OCI-M2 (cell line): ENCODE results near the gene ECHDC1.
"Not testable (repeated sequence)": the region's sequence is repeated elsewhere in the genome, so short reads cannot be mapped to it uniquely, and the experiment has no call there.

Source experiments
- DNase-seq: peaks from one replicate; lab custom pipeline; 2025; ENCODE audit not compliant: unreplicated experiment; lab: John Stamatoyannopoulos, UW

ECHDC1 gene

GRCh38 chr6:127342296-127342945 lies 988 bp downstream of the ECHDC1 start:
- DNase-seq: no peak

- no peak for DNase-seq
These were observed 1.8 kb downstream of the ECHDC1 start for GRCh38 chr6:127341471-127342202.

- no peak for DNase-seq
These were observed 3.2 kb downstream of the ECHDC1 start for GRCh38 chr6:127340171-127340570.

GRCh38 chr6:127338936-127339335 lies 4.5 kb downstream of the ECHDC1 start:
- DNase-seq: no peak

- no peak for DNase-seq
These were observed 10.9 kb downstream of the ECHDC1 start for GRCh38 chr6:127332383-127332961.

DNA sequence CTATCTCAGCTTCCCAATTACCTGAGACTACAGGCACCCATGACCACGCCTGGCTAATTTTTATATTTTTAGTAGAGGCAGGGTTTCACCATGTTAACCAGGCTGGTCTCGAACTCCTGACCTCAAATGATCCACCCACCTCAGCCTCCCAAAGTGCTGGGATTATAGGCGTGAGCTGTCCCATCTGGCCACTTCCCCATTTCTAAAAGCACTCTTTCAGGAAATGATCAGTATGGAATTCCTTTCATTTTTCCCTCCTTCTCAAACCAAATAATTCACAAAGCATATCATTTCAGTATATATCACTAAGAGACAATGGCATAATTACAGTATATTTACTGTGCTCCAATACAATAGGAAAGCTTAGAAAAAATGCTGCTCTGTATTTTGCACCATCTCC lies 12.2 kb downstream of the ECHDC1 start:
- not testable (repeated sequence) for DNase-seq

DNA sequence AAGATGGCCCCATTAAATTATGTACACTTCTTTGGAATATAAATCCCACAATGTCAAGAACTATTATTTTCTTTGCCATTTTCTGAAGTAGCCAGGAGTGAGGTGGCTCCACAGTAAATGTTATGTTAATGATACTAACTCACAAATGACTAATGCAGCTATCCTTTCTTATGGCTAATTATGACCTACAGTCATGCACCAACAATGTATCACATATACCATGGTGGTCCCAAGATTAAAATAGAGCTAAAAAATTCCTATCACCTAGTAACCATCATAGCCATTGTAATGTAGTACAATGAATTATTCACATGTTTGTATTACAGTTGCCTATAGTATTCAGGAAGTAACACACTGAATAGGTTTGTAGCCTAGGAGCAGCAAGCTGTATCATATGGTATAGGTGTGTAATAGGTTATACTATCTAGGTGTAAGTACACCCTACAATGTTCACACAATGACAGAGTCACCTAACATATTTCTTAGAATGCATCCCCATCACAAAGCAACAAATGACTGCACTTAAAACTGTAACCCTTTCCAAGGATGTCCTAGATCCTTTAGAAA lies 15.3 kb downstream of the ECHDC1 start:
- no peak for DNase-seq

- no peak for DNase-seq
These were observed 23.7 kb downstream of the ECHDC1 start for GRCh38 chr6:127319686-127320085.

GRCh38 chr6:127317388-127318128 lies 25.9 kb downstream of the ECHDC1 start:
- no peak for DNase-seq

DNA sequence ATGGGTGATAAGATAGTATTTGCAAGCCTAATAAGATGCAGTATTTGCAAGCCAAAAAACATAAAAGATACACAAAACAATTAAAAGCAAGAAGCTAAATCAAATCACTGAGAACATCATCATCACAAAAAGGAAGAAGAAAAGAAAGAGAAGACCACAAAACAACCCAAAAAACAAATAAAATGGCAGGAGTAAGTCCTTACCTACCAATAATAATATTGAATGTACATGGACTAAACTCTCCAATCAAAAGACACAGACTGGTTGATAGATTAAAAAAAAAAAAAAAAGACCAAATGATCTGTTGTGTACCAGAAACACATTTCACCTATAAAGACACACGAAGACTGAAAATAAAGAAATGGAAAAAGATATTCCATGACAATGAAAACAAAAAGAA lies 37.7 kb downstream of the ECHDC1 start:
- DNase-seq: no peak

GRCh38 chr6:127303917-127304316 lies 39.5 kb downstream of the ECHDC1 start:
- DNase-seq: no peak

DNA sequence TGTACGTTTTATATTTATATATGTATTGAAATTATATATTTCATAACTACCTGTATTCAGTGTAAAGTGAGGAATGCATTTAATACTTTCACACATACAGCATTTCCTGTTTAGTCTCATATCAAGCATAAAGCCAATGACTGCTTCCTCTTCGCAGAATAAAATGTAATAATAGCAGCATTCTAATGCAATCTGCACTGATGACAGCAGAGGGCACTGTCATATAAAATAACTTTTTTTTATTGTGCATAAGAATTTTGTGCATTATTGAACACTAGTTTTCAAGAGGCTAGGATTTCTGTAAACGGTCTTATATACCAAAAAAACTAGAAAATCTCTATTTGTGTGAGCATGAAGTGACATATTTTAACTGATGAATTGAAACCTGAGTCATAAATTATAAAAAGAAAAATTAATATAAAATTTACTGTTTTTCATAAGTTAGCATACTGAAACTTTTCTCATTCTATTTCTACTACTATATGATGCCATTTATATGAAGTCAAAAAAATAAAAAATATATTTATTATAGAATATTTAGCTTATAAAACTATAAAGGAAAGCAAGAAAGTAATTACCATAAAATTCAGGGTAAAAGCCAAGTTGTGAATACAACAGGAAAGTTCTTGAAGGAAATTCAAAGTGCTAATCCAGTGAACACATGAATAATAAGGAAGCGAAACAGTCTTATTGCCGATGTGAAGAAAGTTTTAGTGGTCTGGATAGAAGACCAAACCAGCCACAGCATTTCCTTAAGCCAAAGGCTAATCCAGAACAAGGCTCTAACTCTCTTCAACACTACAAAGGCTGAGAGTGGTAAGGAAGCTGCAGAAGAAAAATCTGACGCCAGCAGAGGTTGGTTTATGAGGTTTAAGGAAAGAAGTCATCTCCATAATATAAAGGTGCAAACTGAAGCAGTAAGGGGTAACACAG lies 40.4 kb downstream of the ECHDC1 start:
- no peak for DNase-seq

GRCh38 chr6:127301199-127301700 lies 42.2 kb downstream of the ECHDC1 start:
- DNase-seq: no peak

DNA sequence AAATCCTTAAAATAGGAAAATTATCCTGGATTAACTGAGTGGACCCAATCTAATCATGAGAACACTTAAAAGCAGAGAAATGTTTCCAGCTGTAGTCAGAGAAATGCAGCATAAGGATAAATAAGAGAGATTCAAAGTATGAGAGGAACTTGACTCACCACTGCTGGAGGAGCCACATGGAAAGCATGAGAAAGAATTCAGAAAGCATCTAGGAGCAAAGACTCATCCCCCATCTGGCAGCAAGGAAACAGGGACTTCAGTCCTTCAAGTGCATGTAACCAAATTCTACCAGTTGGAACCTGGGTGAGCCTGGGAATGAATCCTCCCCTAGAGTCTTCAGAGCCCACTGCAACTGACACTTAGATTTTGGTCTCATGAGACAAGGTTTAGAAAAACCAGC lies 43.0 kb downstream of the ECHDC1 start:
- no peak for DNase-seq

- no peak for DNase-seq
These were observed 43.7 kb downstream of the ECHDC1 start for GRCh38 chr6:127299522-127300240.

- no peak for DNase-seq
These were observed 44.9 kb downstream of the ECHDC1 start for GRCh38 chr6:127298475-127298874.

GRCh38 chr6:127297502-127298070 lies 45.8 kb downstream of the ECHDC1 start:
- DNase-seq: no peak

DNA sequence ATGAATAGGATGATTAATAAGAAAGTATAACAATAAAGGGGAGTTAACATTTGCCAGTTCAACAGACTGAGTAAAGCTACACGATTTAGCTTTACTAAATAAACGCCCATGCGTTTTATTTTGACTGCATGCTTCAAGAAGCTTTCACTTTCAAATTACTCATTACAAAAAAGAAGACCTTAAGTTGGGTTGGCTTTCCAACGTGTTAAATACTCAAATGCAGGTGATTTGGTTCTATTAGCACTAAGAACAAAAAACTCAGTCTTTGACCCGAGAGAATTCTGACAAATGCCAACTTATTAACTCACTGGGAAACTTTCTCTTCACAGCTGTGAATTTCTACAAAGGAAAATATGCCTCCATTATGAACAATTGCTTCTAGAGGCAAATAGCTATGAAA lies 51.9 kb downstream of the ECHDC1 start:
- DNase-seq: no peak
